ENCODE data around the gene PLXDC2.

GRCh38 chr10:19892270-19892669 lies 76.0 kb downstream of the PLXDC2 start:
- TF ChIP-seq EZH2 (IDR thresholded peaks at IDR 0.05; ENCODE audit: borderline replicate concordance, low read length) (no peak), CTCF (IDR thresholded peaks at IDR 0.05; ENCODE audit: low read length) (no peak)
